Right atrium auricular region (tissue), 2 donors: ENCODE data around the gene FMNL2. TPM values are rescaled to one million over a fixed set of nuclear protein-coding genes. Genes with fewer than 3 reads are reported as not detected.

Experiments
- DNase-seq: peaks from one replicate; pipeline ENCODE4 v3.0.0-alpha.2; 2019; ENCODE audit warnings: low spot score
- H3K27ac ChIP-seq, 2 donors: fragments of 200-600 bp; sonication (generic); 1 replicate in 1 of 2; 2 replicates in 1 of 2; pipeline ENCODE4 v1.5.1; 2016 to 2019
- H3K27me3 ChIP-seq, 2 donors: fragments of 200-600 bp; sonication (generic); one replicate each; pipeline versions ENCODE4 v1.5.1 to v1.6.0; 2017 to 2019
- H3K36me3 ChIP-seq: fragments of 200-600 bp; sonication (generic); one replicate; pipeline ENCODE4 v1.5.1; 2016
- H3K4me1 ChIP-seq, 2 donors: fragments of 200-600 bp; sonication (generic); one replicate each; pipeline versions ENCODE4 v1.5.1 to v1.6.0; 2017 to 2019
- H3K4me3 ChIP-seq, 2 donors: fragments of 200-600 bp; sonication (generic); 1 replicate in 1 of 2; 2 replicates in 1 of 2; pipeline ENCODE4 v1.5.1; 2017 to 2019; ENCODE audit warnings: mild to moderate bottlenecking in 1 of 2, moderate library complexity in 1 of 2
- H3K9me3 ChIP-seq, 2 donors: fragments of 200-600 bp; sonication (generic); one replicate each; pipeline ENCODE4 v1.5.1; 2019
- total RNA-seq, 2 donors: library from RNA; depleted of rRNA; stranded (reverse); fragments of >200 nt; gene quantifications; one replicate each; pipeline ENCODE4 v1.1.0, GENCODE V29; 2016
- TF ChIP-seq, protein P1 (sequence below), 2 donors: fragments of 200-600 bp; sonication (generic); IDR thresholded peaks; one replicate each; pipeline ENCODE4 v1.5.1; 2019; ENCODE audit warnings: antibody characterized with exemption in 2 of 2

The FMNL2 gene
- total RNA-seq, 2 donors from 2014 or later: 6.0 to 11.5 TPM

DNA sequence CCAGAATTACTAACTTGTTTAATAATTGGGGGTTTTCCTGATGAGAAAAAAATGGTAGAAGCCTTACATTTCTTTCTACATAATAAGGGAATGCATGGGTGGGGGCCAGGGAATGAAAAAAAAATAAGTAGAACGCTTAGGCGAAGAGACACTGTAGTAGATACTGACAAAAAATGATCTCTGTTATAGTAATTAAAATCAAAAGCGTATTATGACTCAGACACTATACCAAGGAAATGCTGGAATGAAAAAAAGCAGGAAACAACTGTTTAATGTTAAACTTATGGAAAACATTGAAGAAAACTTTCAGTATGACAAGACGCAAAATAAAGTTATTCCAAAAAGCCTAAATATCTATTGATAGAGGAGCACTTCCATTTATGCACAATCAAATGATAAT lies 339.4 kb downstream of the FMNL2 start:
- Histone ChIP-seq H3K27ac (no peak overlapping the region), H3K36me3 (peaks cover 61% of the 10 kb centered on the region), H3K4me1 (no peaks in the 10 kb centered on the region), H3K9me3 (no peaks in the 10 kb centered on the region), H3K27me3 (no peaks in the 10 kb centered on the region), H3K4me3 (no peak overlapping the region)
- DNase-seq: no peak
- TF ChIP-seq, protein P1, sequence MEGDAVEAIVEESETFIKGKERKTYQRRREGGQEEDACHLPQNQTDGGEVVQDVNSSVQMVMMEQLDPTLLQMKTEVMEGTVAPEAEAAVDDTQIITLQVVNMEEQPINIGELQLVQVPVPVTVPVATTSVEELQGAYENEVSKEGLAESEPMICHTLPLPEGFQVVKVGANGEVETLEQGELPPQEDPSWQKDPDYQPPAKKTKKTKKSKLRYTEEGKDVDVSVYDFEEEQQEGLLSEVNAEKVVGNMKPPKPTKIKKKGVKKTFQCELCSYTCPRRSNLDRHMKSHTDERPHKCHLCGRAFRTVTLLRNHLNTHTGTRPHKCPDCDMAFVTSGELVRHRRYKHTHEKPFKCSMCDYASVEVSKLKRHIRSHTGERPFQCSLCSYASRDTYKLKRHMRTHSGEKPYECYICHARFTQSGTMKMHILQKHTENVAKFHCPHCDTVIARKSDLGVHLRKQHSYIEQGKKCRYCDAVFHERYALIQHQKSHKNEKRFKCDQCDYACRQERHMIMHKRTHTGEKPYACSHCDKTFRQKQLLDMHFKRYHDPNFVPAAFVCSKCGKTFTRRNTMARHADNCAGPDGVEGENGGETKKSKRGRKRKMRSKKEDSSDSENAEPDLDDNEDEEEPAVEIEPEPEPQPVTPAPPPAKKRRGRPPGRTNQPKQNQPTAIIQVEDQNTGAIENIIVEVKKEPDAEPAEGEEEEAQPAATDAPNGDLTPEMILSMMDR (IDR thresholded peaks at IDR 0.05): no peak

DNA sequence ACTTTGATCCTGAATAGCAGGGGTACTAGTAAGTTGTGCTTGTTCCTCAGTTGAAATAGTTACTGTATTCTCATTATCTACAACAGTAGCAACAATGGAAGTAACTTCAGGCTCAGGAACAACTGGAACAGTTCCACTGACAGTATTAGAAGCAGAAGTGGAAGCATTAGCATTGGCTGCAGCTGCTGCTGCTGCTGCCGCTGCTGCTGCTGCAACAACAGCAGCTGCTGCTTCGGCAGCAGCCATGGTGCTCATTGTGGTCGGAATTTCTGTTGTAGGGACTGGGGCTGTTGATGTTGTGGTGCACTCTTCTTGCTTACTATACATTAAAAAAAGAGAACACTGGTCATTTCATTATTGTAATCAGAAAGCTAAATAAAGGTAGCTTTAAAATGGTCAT lies 341.5 kb downstream of the FMNL2 start:
- Histone ChIP-seq H3K36me3 (peaks cover 59% of the 10 kb centered on the region), H3K27ac (no peak overlapping the region), H3K27me3 (no peaks in the 10 kb centered on the region), H3K4me1 (no peaks in the 10 kb centered on the region), H3K4me3 (no peak overlapping the region), H3K9me3 (no peaks in the 10 kb centered on the region)
- DNase-seq: no peak
- TF ChIP-seq, protein P1 (IDR thresholded peaks at IDR 0.05): no peak

DNA sequence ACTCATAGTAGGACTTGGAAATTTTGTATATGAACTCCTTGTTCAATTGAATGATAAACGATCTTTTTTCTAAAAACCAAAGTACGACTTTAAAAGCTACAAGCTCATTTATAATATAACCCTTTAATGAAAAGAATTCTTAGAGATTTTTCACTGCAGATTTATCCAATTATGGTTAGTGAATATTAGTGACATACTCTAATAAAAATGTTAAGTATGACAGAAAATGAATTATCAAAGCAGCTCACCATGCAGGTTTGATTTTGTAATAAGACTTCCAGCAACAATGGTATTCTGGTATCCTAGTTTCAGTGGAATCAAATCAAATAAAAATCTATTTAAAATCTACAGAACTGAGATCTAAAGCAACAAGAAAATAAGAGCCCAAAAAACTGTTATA lies 343.8 kb downstream of the FMNL2 start:
- TF ChIP-seq, protein P1 (IDR thresholded peaks at IDR 0.05): no peak
- peaks cover 42% of the 10 kb centered on the region for H3K36me3 ChIP-seq
- H3K9me3 ChIP-seq: no peaks in the 10 kb centered on the region
- H3K4me3 ChIP-seq: no peak overlapping the region
- no peaks in the 10 kb centered on the region for H3K4me1 ChIP-seq
- no peak for DNase-seq
- no peak overlapping the region for H3K27ac ChIP-seq
- H3K27me3 ChIP-seq: no peaks in the 10 kb centered on the region

DNA sequence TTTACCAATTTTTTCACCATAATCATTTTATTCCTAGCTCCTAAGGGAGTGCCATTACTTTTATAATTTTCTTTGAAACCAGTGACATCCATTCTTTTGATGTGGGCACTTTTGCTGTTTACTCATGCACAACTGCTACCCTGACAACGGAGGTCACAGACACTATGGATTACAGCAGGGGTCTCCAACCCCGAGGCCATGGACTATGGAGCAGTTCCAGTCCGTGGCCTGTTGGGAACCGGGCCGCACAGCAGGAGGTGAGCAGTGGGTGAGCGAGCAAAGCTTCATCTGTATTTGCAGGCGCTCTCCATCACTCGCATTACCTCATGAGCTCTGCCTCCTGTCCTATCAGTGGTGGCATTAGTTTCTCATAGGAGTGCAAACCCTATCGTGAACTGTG lies 347.7 kb downstream of the FMNL2 start:
- no peaks in the 10 kb centered on the region for H3K9me3 ChIP-seq

DNA sequence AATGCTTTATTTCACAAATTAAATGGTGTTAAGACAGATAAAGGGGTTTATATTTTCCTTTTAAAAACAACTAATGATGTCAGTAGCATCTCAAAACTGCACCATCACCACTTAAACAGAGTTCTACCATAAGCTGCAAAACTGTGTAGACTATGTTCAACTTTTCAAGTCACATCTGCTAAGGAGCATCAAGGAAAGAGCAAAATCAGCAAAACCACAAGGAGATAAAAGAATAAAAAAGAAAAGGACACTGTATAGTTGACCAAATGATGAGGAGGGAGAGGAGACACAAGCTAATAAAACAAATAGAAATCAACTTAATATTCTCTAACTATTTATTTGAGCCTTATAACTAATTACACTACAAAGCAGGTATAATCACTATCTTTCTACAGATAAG lies 348.4 kb downstream of the FMNL2 start:
- no peaks in the 10 kb centered on the region for H3K4me1 ChIP-seq
- no peaks in the 10 kb centered on the region for H3K27me3 ChIP-seq
- no peaks in the 10 kb centered on the region for H3K9me3 ChIP-seq
- no peak for DNase-seq
- no peak overlapping the region for H3K27ac ChIP-seq
- TF ChIP-seq, protein P1 (IDR thresholded peaks at IDR 0.05): no peak
- no peak overlapping the region for H3K4me3 ChIP-seq
- H3K36me3 ChIP-seq: peaks cover 25% of the 10 kb centered on the region

More for the DNA sequence above, 347.7 kb downstream of the FMNL2 start:
- H3K36me3 ChIP-seq: peaks cover 26% of the 10 kb centered on the region
- H3K27ac ChIP-seq: no peak overlapping the region
- H3K27me3 ChIP-seq: no peaks in the 10 kb centered on the region
- H3K4me1 ChIP-seq: no peaks in the 10 kb centered on the region
- no peak for DNase-seq
- TF ChIP-seq, protein P1 (IDR thresholded peaks at IDR 0.05): no peak
- H3K4me3 ChIP-seq: no peak overlapping the region

DNA sequence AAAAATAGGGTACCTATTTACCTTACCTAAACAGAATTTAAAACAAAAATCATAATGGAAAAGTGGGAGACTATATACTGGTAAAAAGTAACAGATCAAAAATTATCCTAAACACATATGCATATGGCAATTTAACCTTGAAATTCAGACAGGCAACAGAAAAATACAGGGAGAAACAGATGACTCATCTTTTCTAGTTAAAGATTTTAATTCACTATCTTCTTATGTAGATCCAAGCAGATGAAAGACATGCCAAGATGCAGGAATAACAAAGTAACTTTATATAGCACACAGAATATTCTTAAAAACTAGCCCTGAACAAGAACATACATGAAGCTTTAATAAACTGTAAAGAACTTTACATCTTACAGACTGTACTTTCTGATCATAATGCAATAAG lies 351.3 kb downstream of the FMNL2 start:
- H3K36me3 ChIP-seq: no peaks in the 10 kb centered on the region
- TF ChIP-seq, protein P1 (IDR thresholded peaks at IDR 0.05): no peak

More for the DNA sequence above, 351.3 kb downstream of the FMNL2 start:
- no peak overlapping the region for H3K4me3 ChIP-seq
- no peak for DNase-seq
- no peaks in the 10 kb centered on the region for H3K4me1 ChIP-seq
- no peaks in the 10 kb centered on the region for H3K9me3 ChIP-seq
- H3K27me3 ChIP-seq: no peaks in the 10 kb centered on the region
- H3K27ac ChIP-seq: no peak overlapping the region
